Measurements from ENCODE around the gene S1PR2.
"Not testable (repeated sequence)": the region's sequence is repeated elsewhere in the genome, so short reads cannot be mapped to it uniquely, and the experiment has no call there.

S1PR2 gene

GRCh38 chr19:10200101-10200500, 31.0 kb downstream of the S1PR2 start:
- Histone ChIP-seq H3K27ac (ENCODE audit: low read depth, low read length) (peak overlapping the region; percentile 66), H4K91ac (ENCODE audit: low read depth, low read length) (peak overlapping the region; percentile 13)
- H3K79me2 ChIP-seq (ENCODE audit: control insufficient read depth, insufficient read depth, low read length, poor library complexity); H3K79me1 ChIP-seq (ENCODE audit: low read length); H2BK12ac ChIP-seq (ENCODE audit: low read length); H4K8ac ChIP-seq (ENCODE audit: low read depth, low read length); H2BK5ac ChIP-seq (ENCODE audit: low read depth, low read length, poor library complexity); H2AK5ac ChIP-seq (ENCODE audit: low read length); H4K12ac ChIP-seq (ENCODE audit: low read depth, low read length); H3K4me2 ChIP-seq (ENCODE audit: low read length); H3K36me3 ChIP-seq (ENCODE audit: control insufficient read depth in 1 of 2, insufficient read depth in 2 of 2, low read length in 2 of 2); H3K4ac ChIP-seq (ENCODE audit: low read depth, low read length); H3K9ac ChIP-seq (ENCODE audit: low read length); H3K14ac ChIP-seq (ENCODE audit: low read length); H2BK120ac ChIP-seq (ENCODE audit: insufficient read depth, low read length, poor library complexity); H3K4me1 ChIP-seq (ENCODE audit: control insufficient read depth in 1 of 2, insufficient read depth in 2 of 2, low read length in 2 of 2); H3K9me3 ChIP-seq (ENCODE audit: insufficient read depth, low read depth, low read length); H3K4me3 ChIP-seq (ENCODE audit: low read depth, low read length); H2AFZ ChIP-seq (ENCODE audit: insufficient read depth, low read length, poor library complexity); H3K27me3 ChIP-seq (ENCODE audit: insufficient read depth, low read length); H3K23ac ChIP-seq (ENCODE audit: low read length); H3K18ac ChIP-seq (ENCODE audit: low read length): not testable (repeated sequence)
- no CpG with 5 or more reads among the region's 15 CpGs for WGBS (ENCODE audit: extremely low coverage, insufficient coverage, insufficient read length)
- DNase-seq = peak; percentile 94 to 95

DNA sequence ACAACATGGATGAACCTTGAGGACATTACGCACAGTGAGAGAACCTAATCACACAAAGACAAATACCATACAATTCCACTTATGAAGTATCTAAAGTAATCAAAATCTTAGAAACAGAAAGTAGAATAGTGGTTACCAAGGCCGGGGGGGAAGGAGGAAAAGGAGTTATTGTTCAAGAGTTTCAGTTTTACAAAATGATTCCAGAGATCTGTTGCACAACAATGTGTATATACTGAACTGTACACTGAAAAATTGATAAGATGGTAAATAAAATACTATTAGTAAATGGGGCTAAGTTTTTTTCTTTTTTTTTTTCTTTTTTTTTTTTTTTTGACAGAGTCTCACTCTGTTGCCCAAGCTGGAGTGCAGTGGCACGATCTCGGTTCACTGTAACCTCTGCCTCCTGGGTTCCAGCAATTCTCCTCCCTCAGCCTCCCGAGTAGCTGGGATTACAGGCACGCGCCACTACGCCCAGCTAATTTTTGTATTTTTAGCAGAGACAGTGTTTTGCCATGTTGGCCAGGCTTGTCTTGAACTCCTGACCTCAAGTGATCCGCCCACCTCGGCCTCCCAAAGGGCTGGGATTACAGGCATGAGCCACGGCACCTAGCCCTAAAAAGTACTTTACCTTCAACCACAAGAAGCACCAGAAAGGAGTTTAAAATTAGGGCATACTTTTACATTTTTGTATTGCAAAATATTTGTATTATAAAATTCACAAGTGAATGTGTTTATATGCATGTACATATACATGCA, 32.1 kb downstream of the S1PR2 start:
- H3K18ac ChIP-seq (ENCODE audit: low read length); H3K4ac ChIP-seq (ENCODE audit: low read depth, low read length); H2BK120ac ChIP-seq (ENCODE audit: insufficient read depth, low read length, poor library complexity); H3K9me3 ChIP-seq (ENCODE audit: insufficient read depth, low read depth, low read length); H3K4me2 ChIP-seq (ENCODE audit: low read length); H4K12ac ChIP-seq (ENCODE audit: low read depth, low read length); H3K4me3 ChIP-seq (ENCODE audit: low read depth, low read length); H2AK5ac ChIP-seq (ENCODE audit: low read length); H3K27ac ChIP-seq (ENCODE audit: low read depth, low read length); H3K79me2 ChIP-seq (ENCODE audit: control insufficient read depth, insufficient read depth, low read length, poor library complexity); H2AFZ ChIP-seq (ENCODE audit: insufficient read depth, low read length, poor library complexity); H2BK12ac ChIP-seq (ENCODE audit: low read length); H2BK5ac ChIP-seq (ENCODE audit: low read depth, low read length, poor library complexity); H3K23ac ChIP-seq (ENCODE audit: low read length); DNase-seq; H4K91ac ChIP-seq (ENCODE audit: low read depth, low read length); H3K9ac ChIP-seq (ENCODE audit: low read length); H3K14ac ChIP-seq (ENCODE audit: low read length); H4K8ac ChIP-seq (ENCODE audit: low read depth, low read length); H3K27me3 ChIP-seq (ENCODE audit: insufficient read depth, low read length); H3K36me3 ChIP-seq (ENCODE audit: control insufficient read depth in 1 of 2, insufficient read depth in 2 of 2, low read length in 2 of 2); H3K79me1 ChIP-seq (ENCODE audit: low read length); H3K4me1 ChIP-seq (ENCODE audit: control insufficient read depth in 1 of 2, insufficient read depth in 2 of 2, low read length in 2 of 2): not testable (repeated sequence)
- WGBS (ENCODE audit: extremely low coverage, insufficient coverage, insufficient read length) = no CpG with 5 or more reads among the region's 11 CpGs

GRCh38 chr19:10195199-10195519, 36.0 kb downstream of the S1PR2 start:
- Histone ChIP-seq H3K9me3 (ENCODE audit: insufficient read depth, low read depth, low read length) (no peaks in the 10 kb centered on the region), H2BK120ac (ENCODE audit: insufficient read depth, low read length, poor library complexity) (peak overlapping the region; percentile 18), H3K9ac (ENCODE audit: low read length) (no peak overlapping the region), H3K4me2 (ENCODE audit: low read length) (peak overlapping the region; percentile 66), H3K4ac (ENCODE audit: low read depth, low read length) (peak overlapping the region; percentile 36), H2BK5ac (ENCODE audit: low read depth, low read length, poor library complexity) (peak overlapping the region; percentile 7), H2BK12ac (ENCODE audit: low read length) (no peak overlapping the region), H3K14ac (ENCODE audit: low read length) (no peak overlapping the region), H3K27ac (ENCODE audit: low read depth, low read length) (no peak overlapping the region), H3K4me1 (ENCODE audit: control insufficient read depth in 1 of 2, insufficient read depth in 2 of 2, low read length in 2 of 2) (peaks cover 2 to 4% of the 10 kb centered on the region in 2 experiments), H3K4me3 (ENCODE audit: low read depth, low read length) (peak overlapping the region; percentile 96), H4K8ac (ENCODE audit: low read depth, low read length) (peak overlapping the region; percentile 83), H2AFZ (ENCODE audit: insufficient read depth, low read length, poor library complexity) (peak overlapping the region; percentile 32), H4K12ac (ENCODE audit: low read depth, low read length) (peak overlapping the region; percentile 5), H3K79me1 (ENCODE audit: low read length) (peaks cover 11% of the 10 kb centered on the region), H3K23ac (ENCODE audit: low read length) (no peak overlapping the region), H3K36me3 (ENCODE audit: control insufficient read depth in 1 of 2, insufficient read depth in 2 of 2, low read length in 2 of 2) (peaks cover 0 to 5% of the 10 kb centered on the region in 2 experiments), H2AK5ac (ENCODE audit: low read length) (no peak overlapping the region), H3K18ac (ENCODE audit: low read length) (no peak overlapping the region), H4K91ac (ENCODE audit: low read depth, low read length) (peak overlapping the region; percentile 20), H3K27me3 (ENCODE audit: insufficient read depth, low read length) (no peaks in the 10 kb centered on the region), H3K79me2 (ENCODE audit: control insufficient read depth, insufficient read depth, low read length, poor library complexity) (peaks cover 22% of the 10 kb centered on the region)
- DNase-seq = no peak
- WGBS (ENCODE audit: extremely low coverage, insufficient coverage, insufficient read length) = no CpG with 5 or more reads among the region's 6 CpGs

GRCh38 chr19:10194500-10195198, 36.5 kb downstream of the S1PR2 start, which contains the start of gene DNMT1:
DNMT1 (minus strand) TSS chr19:10194953; CDS start chr19:10194899, 54 bp downstream.
- H3K9ac ChIP-seq (ENCODE audit: low read length) = peak within 1 kb of the TSS; percentile 93
- peak within 1 kb of the TSS; percentile 56 for H3K4ac ChIP-seq (ENCODE audit: low read depth, low read length)
- H3K18ac ChIP-seq (ENCODE audit: low read length) = peak within 1 kb of the TSS; percentile 96
- H4K8ac ChIP-seq (ENCODE audit: low read depth, low read length) = peak within 1 kb of the TSS; percentile 95
- no CpG with 5 or more reads among the region's 71 CpGs for WGBS (ENCODE audit: extremely low coverage, insufficient coverage, insufficient read length)
- H3K79me2 ChIP-seq (ENCODE audit: control insufficient read depth, insufficient read depth, low read length, poor library complexity) = peaks cover 24% of the 10 kb centered on the region
- H2BK12ac ChIP-seq (ENCODE audit: low read length) = peak within 1 kb of the TSS; percentile 74
- peak within 1 kb of the TSS; percentile 66 for H3K4me2 ChIP-seq (ENCODE audit: low read length)
- peaks cover 0 to 7% of the 10 kb centered on the region in 2 experiments for H3K36me3 ChIP-seq (ENCODE audit: control insufficient read depth in 1 of 2, insufficient read depth in 2 of 2, low read length in 2 of 2)
- peaks cover 11% of the 10 kb centered on the region for H3K79me1 ChIP-seq (ENCODE audit: low read length)
- peak within 1 kb of the TSS; percentile 88 for H2AFZ ChIP-seq (ENCODE audit: insufficient read depth, low read length, poor library complexity)
- H2BK5ac ChIP-seq (ENCODE audit: low read depth, low read length, poor library complexity) = peak within 1 kb of the TSS; percentile 86
- H3K23ac ChIP-seq (ENCODE audit: low read length) = no peak within 1 kb of the TSS
- H3K4me3 ChIP-seq (ENCODE audit: low read depth, low read length) = peak within 1 kb of the TSS; percentile 96
- H3K27me3 ChIP-seq (ENCODE audit: insufficient read depth, low read length) = no peaks in the 10 kb centered on the region
- H4K12ac ChIP-seq (ENCODE audit: low read depth, low read length) = peak within 1 kb of the TSS; percentile 71
- peak within 1 kb of the TSS; percentile 93 for H3K14ac ChIP-seq (ENCODE audit: low read length)
- H2BK120ac ChIP-seq (ENCODE audit: insufficient read depth, low read length, poor library complexity) = peak within 1 kb of the TSS; percentile 94
- peaks cover 2 to 4% of the 10 kb centered on the region in 2 experiments for H3K4me1 ChIP-seq (ENCODE audit: control insufficient read depth in 1 of 2, insufficient read depth in 2 of 2, low read length in 2 of 2)
- peak within 1 kb of the TSS; percentile 81 for H3K27ac ChIP-seq (ENCODE audit: low read depth, low read length)
- no peaks in the 10 kb centered on the region for H3K9me3 ChIP-seq (ENCODE audit: insufficient read depth, low read depth, low read length)
- H4K91ac ChIP-seq (ENCODE audit: low read depth, low read length) = peak within 1 kb of the TSS; percentile 95
- peak within 1 kb of the TSS; percentile 71 for H2AK5ac ChIP-seq (ENCODE audit: low read length)
- peak; percentile 68 to 82 for DNase-seq

All from trophoblast cell (in vitro differentiated cells and primary cell).